ENCODE measurements around the gene RPL3.

DNA sequence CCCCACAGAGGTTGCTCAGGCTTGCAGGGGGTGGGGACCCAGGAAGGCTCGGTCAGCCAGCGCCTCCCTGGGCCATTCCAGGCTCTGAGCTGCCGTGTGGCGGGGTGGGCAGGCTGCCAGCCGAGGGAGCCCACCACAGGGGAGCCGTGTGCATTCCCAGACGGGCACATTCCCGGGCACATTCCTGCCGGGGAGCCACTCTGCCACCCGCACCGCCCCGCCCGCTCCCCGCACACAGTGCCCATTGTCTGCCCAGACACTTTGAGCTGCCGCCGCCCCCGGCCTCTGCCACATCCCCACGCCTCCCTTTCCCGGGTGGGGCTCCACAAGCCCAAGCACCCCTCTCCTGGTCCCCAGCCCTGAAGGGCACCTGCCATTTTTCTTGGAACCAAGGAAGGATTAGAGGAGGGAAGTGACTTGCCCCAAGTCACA, 27.4 kb downstream of the RPL3 start:
- no peak for TF ChIP-seq EZH2 (IDR thresholded peaks at IDR 0.05; ENCODE audit: low read length)
- TF ChIP-seq, protein P1, sequence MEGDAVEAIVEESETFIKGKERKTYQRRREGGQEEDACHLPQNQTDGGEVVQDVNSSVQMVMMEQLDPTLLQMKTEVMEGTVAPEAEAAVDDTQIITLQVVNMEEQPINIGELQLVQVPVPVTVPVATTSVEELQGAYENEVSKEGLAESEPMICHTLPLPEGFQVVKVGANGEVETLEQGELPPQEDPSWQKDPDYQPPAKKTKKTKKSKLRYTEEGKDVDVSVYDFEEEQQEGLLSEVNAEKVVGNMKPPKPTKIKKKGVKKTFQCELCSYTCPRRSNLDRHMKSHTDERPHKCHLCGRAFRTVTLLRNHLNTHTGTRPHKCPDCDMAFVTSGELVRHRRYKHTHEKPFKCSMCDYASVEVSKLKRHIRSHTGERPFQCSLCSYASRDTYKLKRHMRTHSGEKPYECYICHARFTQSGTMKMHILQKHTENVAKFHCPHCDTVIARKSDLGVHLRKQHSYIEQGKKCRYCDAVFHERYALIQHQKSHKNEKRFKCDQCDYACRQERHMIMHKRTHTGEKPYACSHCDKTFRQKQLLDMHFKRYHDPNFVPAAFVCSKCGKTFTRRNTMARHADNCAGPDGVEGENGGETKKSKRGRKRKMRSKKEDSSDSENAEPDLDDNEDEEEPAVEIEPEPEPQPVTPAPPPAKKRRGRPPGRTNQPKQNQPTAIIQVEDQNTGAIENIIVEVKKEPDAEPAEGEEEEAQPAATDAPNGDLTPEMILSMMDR (optimal IDR thresholded peaks at IDR 0.05 in 1 of 3, IDR thresholded peaks at IDR 0.05 in 1 of 3, conservative IDR thresholded peaks at IDR 0.05 in 1 of 3; ENCODE audit: extremely low read depth in 1 of 3, insufficient read depth in 2 of 3, low read length in 3 of 3) = no peak
